Adrenal gland (tissue), 12 donors: ENCODE measurements around the gene TTLL11. TPM values are rescaled to one million over a fixed set of nuclear protein-coding genes. Genes with fewer than 3 reads are reported as not detected.

Experiments
- DNase-seq, 7 donors: peaks; one replicate each; pipeline ENCODE4 v3.0.0-alpha.2; 2019 to 2020
- H3K27ac ChIP-seq, 5 donors: fragments of 200-600 bp; sonication (generic) in 4 of 5; 1 replicate in 3 of 5; 2 replicates in 2 of 5; pipeline versions ENCODE4 v1.5.1 to v1.8.0; 2016 to 2020; ENCODE audit warnings: mild to moderate bottlenecking in 1 of 5
- H3K27me3 ChIP-seq: fragments of 200-600 bp; 2 replicates; pipeline ENCODE4 v1.8.0; 2021
- H3K36me3 ChIP-seq, 2 donors: fragments of 200-600 bp; replicated peaks in 1 of 2; 1 replicate in 1 of 2; 2 replicates in 1 of 2; pipeline versions ENCODE4 v1.5.1 to v1.8.0; 2018 to 2022
- H3K4me1 ChIP-seq, 2 donors: fragments of 200-600 bp; replicated peaks in 1 of 2; 1 replicate in 1 of 2; 2 replicates in 1 of 2; pipeline versions ENCODE4 v1.5.1 to v1.8.0; 2018 to 2021
- H3K4me3 ChIP-seq, 4 donors: fragments of 200-600 bp; sonication (generic) in 3 of 4; one replicate each; pipeline ENCODE4 v1.5.1; 2016 to 2018
- H3K9me3 ChIP-seq, 3 donors: fragments of 200-600 bp; sonication (generic) in 1 of 3; replicated peaks in 1 of 3; 1 replicate in 2 of 3; 2 replicates in 1 of 3; pipeline versions ENCODE4 v1.5.1 to v1.8.0; 2016 to 2021
- CTCF ChIP-seq, 6 experiments: fragments of 450-650 bp in 4 of 6; fragments of 200-600 bp in 2 of 6; sonication (generic) in 1 of 6; IDR thresholded peaks; 1 replicate in 5 of 6; 2 replicates in 1 of 6; pipeline versions ENCODE4 v1.5.1 to v1.8.0; 2016 to 2021; ENCODE audit warnings: antibody characterized with exemption in 6 of 6, mild to moderate bottlenecking in 2 of 6, moderate library complexity in 1 of 6
- POLR2A ChIP-seq, 2 donors: fragments of 450-650 bp; IDR thresholded peaks; one replicate each; pipeline ENCODE4 v1.6.1; 2017; ENCODE audit warnings: antibody characterized with exemption in 2 of 2, mild to moderate bottlenecking in 2 of 2, moderate library complexity in 1 of 2
- WGBS, 4 donors: extraction: QIAGEN DNeasy Blood & Tissue Kit in 2 of 4; methylation state at CpG; one replicate each; pipeline versions ENCODE4 v1.1.5 to v1.1.7; 2013 to 2017; 5-methylcytosine and 5-hydroxymethylcytosine counted together
- intact Hi-C, 2 donors: fragments of 100-400 bp; cut with DNase I; formaldehyde crosslinking; loops; one replicate each; pipeline versions ENCODE4 v1.14.1 to v1.15.0; 2022 to 2023
- polyA plus RNA-seq, 3 donors: library from polyadenylated mRNA; stranded (reverse); fragments of 200-250 nt in 2 of 3; fragments of 350-450 nt in 1 of 3; fragmentation: Illumina TruSeq in 1 of 3; extraction: RNeasy Lipid Tissue Mini Kit (QIAGEN cat#74804) in 1 of 3; gene quantifications; one replicate each; pipeline ENCODE4 v1.2.3, GENCODE V29; 2013 to 2014
- total RNA-seq, 9 donors: library from RNA; depleted of rRNA in 4 of 9; stranded (reverse); fragments of >200 nt in 4 of 9; fragments of 120-200 nt in 1 of 9; fragmentation: NEBNext Ultra II Directional in 1 of 9; extraction: Animal tissue kit (Norgen Biotek cat#: 25700) in 1 of 9; gene quantifications; one replicate each; pipeline versions ENCODE4 v1.1.0 to v1.2.4, GENCODE V29; 2013 to 2023
- donor health status: healthy with polysubstance abuse.
- donor health status: Bipolar disorder and iron deficiency.
- donor health status: DM: yes; HTN: yes; CAD: no.
- donor health status: DM: no; HTN: no; CAD: no.
- donor health status: DM: no; HTN: no; CAD: no.
- donor health status: DM: yes; HTN: yes; CAD: no.

Gene TTLL11
- total and polyA plus RNA-seq, 12 donors, result 4.8 to 30.9 (median 13.7) TPM

GRCh38 chr9:122133263-122133983 lies 40.3 kb upstream of the TTLL11 start:
- H3K4me1 ChIP-seq, result no peaks in the 10 kb centered on the region
- H3K27ac ChIP-seq, result peak overlapping the region in 1 of 5 donors; percentile 32
- 70 to 87% (median 81%) methylated on average over 10 to 12 of the region's 12 CpGs for WGBS, 4 donors
- intact Hi-C loops, result no loop called here
- no peak for TF ChIP-seq CTCF (IDR thresholded peaks at IDR 0.05)
- TF ChIP-seq POLR2A (IDR thresholded peaks at IDR 0.05), result no peak
- H3K9me3 ChIP-seq, result no peaks in the 10 kb centered on the region
- no peaks in the 10 kb centered on the region for H3K27me3 ChIP-seq
- H3K36me3 ChIP-seq, result no peaks in the 10 kb centered on the region
- H3K4me3 ChIP-seq, result no peak overlapping the region
- peak in 6 of 7 donors; percentile 39 to 76 (median 52) for DNase-seq

DNA sequence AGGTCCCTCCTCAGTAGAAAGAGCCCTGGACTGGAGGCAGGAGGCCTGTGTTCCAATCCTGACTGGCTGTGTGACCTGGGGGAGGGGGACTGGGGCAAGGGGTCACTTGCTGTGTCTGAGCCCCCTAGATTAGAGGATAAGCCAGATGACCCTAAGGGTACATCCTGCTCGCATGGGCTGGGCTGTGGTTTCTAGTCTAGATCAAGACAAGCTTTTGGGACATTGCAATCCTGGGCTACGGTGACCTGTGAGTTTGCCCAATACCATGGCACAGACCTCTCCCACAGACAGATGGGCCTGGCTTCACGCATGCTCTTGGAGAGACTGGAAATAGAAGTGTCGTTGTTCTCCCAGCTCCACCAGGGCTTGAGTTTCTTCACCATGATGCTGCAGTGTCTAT lies 39.4 kb upstream of the TTLL11 start:
- intact Hi-C loops, result no loop called here
- Histone ChIP-seq H3K4me1 (no peaks in the 10 kb centered on the region), H3K27ac (no peak overlapping the region), H3K9me3 (no peaks in the 10 kb centered on the region), H3K36me3 (no peaks in the 10 kb centered on the region), H3K27me3 (no peaks in the 10 kb centered on the region), H3K4me3 (no peak overlapping the region)
- peak in 1 of 7 donors; percentile 46 for DNase-seq
- TF ChIP-seq CTCF (IDR thresholded peaks at IDR 0.05) (no peak), POLR2A (IDR thresholded peaks at IDR 0.05) (no peak)
- 85 to 100% (median 93%) methylated on average over 2 to 4 of the region's 4 CpGs for WGBS, 4 donors

- Histone ChIP-seq H3K4me3 (no peak overlapping the region), H3K27ac (no peak overlapping the region), H3K36me3 (no peaks in the 10 kb centered on the region), H3K9me3 (no peaks in the 10 kb centered on the region), H3K27me3 (peaks cover 4% of the 10 kb centered on the region), H3K4me1 (peaks cover 0 to 6% of the 10 kb centered on the region in 2 donors)
- DNase-seq, result peak in 1 of 7 donors; percentile 37
- intact Hi-C loops, result no loop called here
- TF ChIP-seq CTCF (IDR thresholded peaks at IDR 0.05) (no peak), POLR2A (IDR thresholded peaks at IDR 0.05) (no peak)
- 58 to 61% (median 59%) methylated on average over 11 to 21 of the region's 21 CpGs for WGBS, 4 donors
Observed at GRCh38 chr9:122131401-122132001, 38.4 kb upstream of the TTLL11 start.

DNA sequence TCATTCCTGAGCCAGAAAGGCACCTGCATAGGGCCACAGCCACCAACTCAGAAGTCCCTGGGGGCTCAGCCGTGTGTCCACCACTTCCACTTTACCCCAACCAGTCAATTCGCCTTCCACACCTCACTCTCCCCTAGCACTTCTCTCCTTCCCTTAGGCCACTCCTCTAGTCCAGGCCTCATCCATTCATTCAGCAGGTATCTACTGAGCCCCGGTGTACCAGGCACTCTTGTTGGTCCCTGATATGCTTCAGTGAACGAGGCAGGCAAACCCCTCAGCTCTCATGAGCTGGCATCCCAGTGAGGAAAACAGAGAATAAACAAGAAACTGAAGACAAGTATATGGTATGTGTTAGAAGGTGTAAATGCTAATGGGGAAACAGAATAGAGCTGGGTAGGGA lies 37.7 kb upstream of the TTLL11 start:
- no peak overlapping the region for H3K27ac ChIP-seq
- TF ChIP-seq CTCF (IDR thresholded peaks at IDR 0.05), result no peak
- TF ChIP-seq POLR2A (IDR thresholded peaks at IDR 0.05), result no peak
- no peak overlapping the region for H3K4me3 ChIP-seq
- H3K27me3 ChIP-seq, result peaks cover 11% of the 10 kb centered on the region
- intact Hi-C loops, result no loop called here
- H3K4me1 ChIP-seq, result peaks cover 0 to 11% of the 10 kb centered on the region in 2 donors
- H3K36me3 ChIP-seq, result no peaks in the 10 kb centered on the region
- no peak for DNase-seq
- WGBS, 4 donors, result 78 to 88% (median 79%) methylated on average over 4 of the region's 4 CpGs
- H3K9me3 ChIP-seq, result no peaks in the 10 kb centered on the region
